Measurements from ENCODE around the gene TACC2.

Gene TACC2

GRCh38 chr10:122298206-122298597 is 309.2 kb downstream of the TACC2 start:
- no peak for DNase-seq (ENCODE audit: low spot score)

GRCh38 chr10:122298598-122299301 is 309.8 kb downstream of the TACC2 start:
- DNase-seq (ENCODE audit: low spot score): peak; percentile 70

- no peak for DNase-seq (ENCODE audit: low spot score)
These were observed 310.6 kb downstream of the TACC2 start for GRCh38 chr10:122299423-122300075.

GRCh38 chr10:122301055-122301810 is 312.3 kb downstream of the TACC2 start:
- no peak for DNase-seq (ENCODE audit: low spot score)

GRCh38 chr10:122301811-122302115 is 312.8 kb downstream of the TACC2 start:
- DNase-seq (ENCODE audit: low spot score): no peak

- no peak for DNase-seq (ENCODE audit: low spot score)
These were observed 313.4 kb downstream of the TACC2 start for GRCh38 chr10:122302315-122302714.

GRCh38 chr10:122303271-122304053 is 314.5 kb downstream of the TACC2 start:
- no peak for DNase-seq (ENCODE audit: low spot score)

All from cerebellar cortex (tissue), 1 donor.